NCI-H1930 (cell line): Measurements from ENCODE around the gene C5AR2.
"Not testable (repeated sequence)": the region's sequence is repeated elsewhere in the genome, so short reads cannot be mapped to it uniquely, and the experiment has no call there.

ENCODE experiments used
- DNase-seq, 2 experiments: peaks; one replicate each; lab custom pipeline; 2025; lab: John Stamatoyannopoulos, UW

The C5AR2 gene

GRCh38 chr19:47387623-47388022 lies 55.6 kb downstream of the C5AR2 start:
- DNase-seq = not testable (repeated sequence)

GRCh38 chr19:47388721-47389120 lies 56.7 kb downstream of the C5AR2 start:
- not testable (repeated sequence) for DNase-seq

- no peak for DNase-seq
Observed at GRCh38 chr19:47389150-47389556, 57.2 kb downstream of the C5AR2 start.

GRCh38 chr19:47390533-47391488 lies 58.8 kb downstream of the C5AR2 start:
- DNase-seq = no peak

GRCh38 chr19:47391510-47392223 lies 59.7 kb downstream of the C5AR2 start:
- peak in 1 of 2 experiments; percentile 62 for DNase-seq
